T1000 (cell line): ENCODE results near the gene GP5.

Source experiments
- DNase-seq: peaks from one replicate; lab custom pipeline; 2025; ENCODE audit warnings: mixed read lengths; lab: John Stamatoyannopoulos, UW

Gene GP5

DNA sequence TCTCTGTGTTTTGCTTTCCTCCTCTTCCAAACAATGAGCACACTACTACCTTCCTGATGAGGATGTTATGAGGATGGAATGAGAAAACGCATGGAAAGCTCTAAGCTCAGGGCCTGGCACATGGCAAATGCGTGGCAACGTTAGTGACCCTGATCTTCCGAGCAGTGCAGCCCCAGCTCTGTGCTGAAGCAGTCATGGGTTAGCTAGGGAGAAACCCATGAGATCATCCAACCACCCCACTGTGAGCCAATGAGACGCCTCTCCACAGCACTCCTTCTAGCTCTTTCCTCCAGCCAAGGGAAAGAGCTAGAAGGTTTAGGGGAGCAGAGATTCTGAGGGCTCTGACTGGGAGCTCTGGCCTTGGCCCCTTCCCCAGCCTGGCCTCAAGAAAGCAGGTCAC, 52.4 kb downstream of the GP5 start:
- no peak for DNase-seq

DNA sequence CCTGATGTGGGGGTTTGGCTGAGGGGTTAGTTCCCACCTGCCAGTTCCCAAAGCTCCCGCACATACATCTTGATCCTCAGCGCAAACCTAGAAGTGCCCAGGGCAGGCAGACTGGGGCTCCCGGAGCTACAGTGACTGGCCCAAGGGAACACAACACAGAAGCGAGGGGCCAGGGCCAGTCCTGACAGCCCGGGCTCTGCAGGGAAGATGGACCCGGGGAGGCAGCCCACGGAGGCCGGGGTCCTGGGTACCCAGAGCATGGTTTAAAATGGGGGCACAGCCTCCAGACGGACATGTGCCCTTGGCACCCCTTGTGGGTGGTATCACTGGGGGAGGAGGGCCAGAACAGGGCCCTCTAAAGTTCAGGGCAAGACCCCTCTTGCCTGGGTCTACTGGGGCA, 53.0 kb downstream of the GP5 start:
- no peak for DNase-seq
